PC-3 (cell line): ENCODE measurements around the gene RAD51AP1.
A peak's percentile ranks its signal among the peaks of the same experiment; 100 is the strongest.

Experiments
- CTCF ChIP-seq: fragments of 300-600 bp; sonication (generic); conservative IDR thresholded peaks from 2 replicates; pipeline ENCODE4 v1.5.1; 2017; ENCODE audit warnings: antibody characterized with exemption, low read depth, mild to moderate bottlenecking, low read length
- EZH2phosphoT487 ChIP-seq: fragments of 300-600 bp; sonication (generic); IDR thresholded peaks from 2 replicates; pipeline ENCODE4 v1.6.1; 2018; ENCODE audit warnings: mild to moderate bottlenecking, antibody characterized with exemption, low read length, borderline replicate concordance

DNA sequence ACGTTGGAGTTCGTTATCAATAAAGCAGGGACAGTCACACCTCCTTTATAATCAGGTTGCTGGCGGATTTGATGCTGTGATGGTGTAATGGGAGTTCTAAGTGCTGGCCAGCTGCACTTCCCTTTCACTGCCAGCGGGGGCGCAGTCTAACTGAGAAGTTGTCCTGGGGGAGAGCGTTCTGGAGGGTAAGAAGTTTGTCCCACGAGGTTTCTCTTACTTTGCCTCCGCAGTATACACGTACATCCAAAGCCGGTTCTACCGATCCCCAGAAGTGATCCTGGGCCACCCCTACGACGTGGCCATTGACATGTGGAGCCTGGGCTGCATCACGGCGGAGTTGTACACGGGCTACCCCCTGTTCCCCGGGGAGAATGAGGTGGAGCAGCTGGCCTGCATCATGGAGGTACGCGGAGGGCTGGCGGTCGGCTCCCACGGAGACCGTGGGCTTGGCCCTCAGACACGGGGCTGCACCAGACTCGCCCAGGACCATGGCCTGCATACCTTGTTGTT is 66.0 kb downstream of the RAD51AP1 start:
- TF ChIP-seq CTCF (peak; percentile 85), EZH2phosphoT487 (no peak)
